ENCODE results near the gene KRTAP1-4.

The KRTAP1-4 gene

DNA sequence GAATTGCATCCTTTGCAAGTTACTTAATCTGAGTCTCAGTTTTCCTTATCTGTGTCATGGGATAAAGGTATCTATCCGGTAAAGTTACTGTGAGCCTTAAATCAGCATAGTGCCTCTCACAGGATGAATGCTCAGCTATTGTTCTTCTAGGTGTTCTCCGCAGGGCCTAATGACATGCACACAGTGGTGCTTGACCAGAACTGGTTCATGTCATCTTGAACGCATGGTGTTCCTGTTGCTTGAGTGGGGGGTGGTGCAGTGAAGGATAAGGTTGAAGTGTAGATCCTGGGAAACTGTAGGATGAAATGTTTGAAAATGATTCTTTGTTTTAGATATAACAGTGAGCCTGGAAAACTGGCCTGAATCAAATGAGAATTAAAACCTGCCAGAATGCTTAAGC is 49.9 kb downstream of the KRTAP1-4 start:
- ChIA-PET CTCF (no interaction called here), POLR2A (ENCODE audit: low non-redundant PET) (no interaction called here)
- no peak for DNase-seq (ENCODE audit: low spot score)
- no peak overlapping the region for H3K27ac ChIP-seq
- TF ChIP-seq, protein P1, sequence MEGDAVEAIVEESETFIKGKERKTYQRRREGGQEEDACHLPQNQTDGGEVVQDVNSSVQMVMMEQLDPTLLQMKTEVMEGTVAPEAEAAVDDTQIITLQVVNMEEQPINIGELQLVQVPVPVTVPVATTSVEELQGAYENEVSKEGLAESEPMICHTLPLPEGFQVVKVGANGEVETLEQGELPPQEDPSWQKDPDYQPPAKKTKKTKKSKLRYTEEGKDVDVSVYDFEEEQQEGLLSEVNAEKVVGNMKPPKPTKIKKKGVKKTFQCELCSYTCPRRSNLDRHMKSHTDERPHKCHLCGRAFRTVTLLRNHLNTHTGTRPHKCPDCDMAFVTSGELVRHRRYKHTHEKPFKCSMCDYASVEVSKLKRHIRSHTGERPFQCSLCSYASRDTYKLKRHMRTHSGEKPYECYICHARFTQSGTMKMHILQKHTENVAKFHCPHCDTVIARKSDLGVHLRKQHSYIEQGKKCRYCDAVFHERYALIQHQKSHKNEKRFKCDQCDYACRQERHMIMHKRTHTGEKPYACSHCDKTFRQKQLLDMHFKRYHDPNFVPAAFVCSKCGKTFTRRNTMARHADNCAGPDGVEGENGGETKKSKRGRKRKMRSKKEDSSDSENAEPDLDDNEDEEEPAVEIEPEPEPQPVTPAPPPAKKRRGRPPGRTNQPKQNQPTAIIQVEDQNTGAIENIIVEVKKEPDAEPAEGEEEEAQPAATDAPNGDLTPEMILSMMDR (conservative IDR thresholded peaks at IDR 0.05; ENCODE audit: low read depth) = no peak

Measured in RWPE1 (cell line).